Neutrophil (primary cell): ENCODE results near the gene PITPNB.

Experiments used
- H3K27ac ChIP-seq: fragments of 200-600 bp; sonication (generic); 2 replicates; pipeline ENCODE4 v1.5.1; 2016; ENCODE audit warnings: mild to moderate bottlenecking, moderate library complexity
- H3K27me3 ChIP-seq: fragments of 200-600 bp; sonication (generic); 2 replicates; pipeline ENCODE4 v1.6.0; 2016; ENCODE audit warnings: mild to moderate bottlenecking
- H3K36me3 ChIP-seq: fragments of 200-600 bp; sonication (generic); 2 replicates; pipeline ENCODE4 v1.5.1; 2017
- H3K4me1 ChIP-seq, 2 experiments: fragments of 200-600 bp in 1 of 2; sonication (generic) in 1 of 2; 1 replicate in 1 of 2; 2 replicates in 1 of 2; pipeline versions ENCODE4 v1.5.1 to v1.6.1; 2013 to 2016; ENCODE audit warnings: low read depth in 1 of 2, low read length in 1 of 2, mild to moderate bottlenecking in 1 of 2, moderate library complexity in 1 of 2; ENCODE audit not compliant: control insufficient read depth in 1 of 2, insufficient read depth in 1 of 2
- H3K4me3 ChIP-seq, 2 experiments: fragments of 200-600 bp in 1 of 2; sonication (generic) in 1 of 2; 1 replicate in 1 of 2; 2 replicates in 1 of 2; pipeline ENCODE4 v1.5.1; 2013 to 2016; ENCODE audit warnings: low read depth in 1 of 2, low read length in 1 of 2, mild to moderate bottlenecking in 1 of 2, moderate library complexity in 1 of 2
- H3K9me3 ChIP-seq: fragments of 200-600 bp; sonication (generic); 2 replicates; pipeline ENCODE4 v1.5.1; 2016
- TF ChIP-seq, protein P1 (sequence below): fragments of 200-600 bp; sonication (generic); IDR thresholded peaks from 2 replicates; pipeline ENCODE4 v1.5.1; 2016; ENCODE audit warnings: antibody characterized with exemption

PITPNB gene

DNA sequence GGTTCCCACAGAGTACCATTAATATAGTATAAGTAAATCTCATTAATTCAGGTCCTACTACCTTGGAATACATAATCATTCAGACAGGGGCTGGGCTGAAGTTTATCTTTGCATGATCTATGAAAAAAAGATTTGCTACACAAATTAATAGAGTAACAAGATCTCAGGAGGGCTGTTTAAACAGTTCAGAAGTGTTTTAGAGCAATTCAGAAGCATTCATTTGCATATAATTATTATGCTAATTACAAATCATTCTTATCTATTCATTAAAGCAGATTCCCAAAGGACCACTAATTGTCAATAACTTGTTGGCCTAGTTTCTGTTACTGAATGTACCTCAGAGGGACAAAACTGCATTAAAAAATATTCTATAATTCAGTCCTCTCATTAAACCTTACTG, 40.5 kb downstream of the PITPNB start:
- Histone ChIP-seq H3K9me3 (no peaks in the 10 kb centered on the region), H3K27ac (no peak overlapping the region), H3K27me3 (no peaks in the 10 kb centered on the region), H3K36me3 (peaks cover 17% of the 10 kb centered on the region), H3K4me1 (no peaks in the 10 kb centered on the region), H3K4me3 (no peak overlapping the region)
- TF ChIP-seq, protein P1, sequence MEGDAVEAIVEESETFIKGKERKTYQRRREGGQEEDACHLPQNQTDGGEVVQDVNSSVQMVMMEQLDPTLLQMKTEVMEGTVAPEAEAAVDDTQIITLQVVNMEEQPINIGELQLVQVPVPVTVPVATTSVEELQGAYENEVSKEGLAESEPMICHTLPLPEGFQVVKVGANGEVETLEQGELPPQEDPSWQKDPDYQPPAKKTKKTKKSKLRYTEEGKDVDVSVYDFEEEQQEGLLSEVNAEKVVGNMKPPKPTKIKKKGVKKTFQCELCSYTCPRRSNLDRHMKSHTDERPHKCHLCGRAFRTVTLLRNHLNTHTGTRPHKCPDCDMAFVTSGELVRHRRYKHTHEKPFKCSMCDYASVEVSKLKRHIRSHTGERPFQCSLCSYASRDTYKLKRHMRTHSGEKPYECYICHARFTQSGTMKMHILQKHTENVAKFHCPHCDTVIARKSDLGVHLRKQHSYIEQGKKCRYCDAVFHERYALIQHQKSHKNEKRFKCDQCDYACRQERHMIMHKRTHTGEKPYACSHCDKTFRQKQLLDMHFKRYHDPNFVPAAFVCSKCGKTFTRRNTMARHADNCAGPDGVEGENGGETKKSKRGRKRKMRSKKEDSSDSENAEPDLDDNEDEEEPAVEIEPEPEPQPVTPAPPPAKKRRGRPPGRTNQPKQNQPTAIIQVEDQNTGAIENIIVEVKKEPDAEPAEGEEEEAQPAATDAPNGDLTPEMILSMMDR = no peak

DNA sequence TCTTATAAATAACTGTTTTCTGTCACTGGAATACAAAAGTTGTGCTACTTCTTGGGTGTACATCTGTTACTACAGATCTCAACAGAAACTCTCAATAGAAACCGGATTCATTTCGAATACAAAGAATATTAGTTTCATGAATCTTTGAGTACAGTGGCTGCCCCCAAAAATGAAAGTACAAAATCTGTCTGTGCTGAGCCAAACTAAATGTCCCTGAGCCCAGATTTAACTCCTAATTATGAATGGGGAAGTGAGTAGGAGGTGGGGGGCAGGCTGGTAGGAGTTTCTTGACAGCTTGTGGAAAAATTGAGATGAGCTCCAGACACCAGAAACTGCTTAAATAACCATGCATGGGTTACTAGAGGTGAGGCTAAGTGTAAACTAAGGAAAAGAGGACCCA, 41.6 kb downstream of the PITPNB start:
- no peaks in the 10 kb centered on the region for H3K27me3 ChIP-seq
- H3K36me3 ChIP-seq = peaks cover 27% of the 10 kb centered on the region
- no peak overlapping the region for H3K27ac ChIP-seq
- TF ChIP-seq, protein P1 = no peak
- no peak overlapping the region for H3K4me3 ChIP-seq
- no peaks in the 10 kb centered on the region for H3K4me1 ChIP-seq
- no peaks in the 10 kb centered on the region for H3K9me3 ChIP-seq

DNA sequence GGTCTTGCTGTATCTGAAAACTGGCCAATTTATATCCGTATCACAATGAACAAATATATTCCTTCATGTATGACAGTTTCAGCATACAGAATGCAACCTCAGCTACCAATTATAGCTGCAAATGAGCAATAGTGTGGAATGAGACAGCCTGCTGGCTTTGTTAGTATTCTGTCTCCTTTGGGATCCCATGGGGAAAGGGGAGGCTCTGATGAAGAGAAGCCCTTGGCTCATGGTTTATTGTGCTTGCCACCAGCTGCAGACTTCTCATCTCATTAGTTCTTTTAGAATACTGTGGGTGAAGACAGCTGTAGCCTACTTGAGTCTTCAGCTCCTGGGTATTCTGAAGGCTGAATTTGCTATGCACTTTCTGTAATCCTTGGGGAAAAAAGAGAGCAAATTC, 42.4 kb downstream of the PITPNB start:
- Histone ChIP-seq H3K9me3 (no peaks in the 10 kb centered on the region), H3K4me1 (no peaks in the 10 kb centered on the region), H3K36me3 (peaks cover 34% of the 10 kb centered on the region), H3K4me3 (no peak overlapping the region), H3K27ac (no peak overlapping the region), H3K27me3 (no peaks in the 10 kb centered on the region)
- TF ChIP-seq, protein P1 = no peak

DNA sequence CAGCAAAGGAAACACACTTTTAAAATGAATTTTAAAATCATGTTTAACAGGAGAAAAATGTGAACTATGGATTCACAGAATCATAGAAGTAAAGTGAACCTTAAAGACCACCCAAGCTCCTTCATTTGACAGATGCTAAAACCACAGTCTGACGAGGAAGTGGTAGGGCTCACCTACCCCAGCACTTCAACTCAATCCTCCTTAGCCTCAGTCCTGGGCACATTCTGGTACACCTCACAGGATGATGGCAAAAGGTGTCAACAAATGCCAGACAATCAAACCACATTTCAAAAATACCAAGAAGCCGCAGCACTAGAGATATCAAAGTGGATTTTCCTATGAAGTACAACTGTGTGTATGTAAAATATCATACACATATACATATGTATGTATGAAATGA, 43.1 kb downstream of the PITPNB start:
- TF ChIP-seq, protein P1 = no peak
- peaks cover 39% of the 10 kb centered on the region for H3K36me3 ChIP-seq
- H3K9me3 ChIP-seq = no peaks in the 10 kb centered on the region
- H3K27ac ChIP-seq = no peak overlapping the region
- no peak overlapping the region for H3K4me3 ChIP-seq
- no peaks in the 10 kb centered on the region for H3K4me1 ChIP-seq
- no peaks in the 10 kb centered on the region for H3K27me3 ChIP-seq

DNA sequence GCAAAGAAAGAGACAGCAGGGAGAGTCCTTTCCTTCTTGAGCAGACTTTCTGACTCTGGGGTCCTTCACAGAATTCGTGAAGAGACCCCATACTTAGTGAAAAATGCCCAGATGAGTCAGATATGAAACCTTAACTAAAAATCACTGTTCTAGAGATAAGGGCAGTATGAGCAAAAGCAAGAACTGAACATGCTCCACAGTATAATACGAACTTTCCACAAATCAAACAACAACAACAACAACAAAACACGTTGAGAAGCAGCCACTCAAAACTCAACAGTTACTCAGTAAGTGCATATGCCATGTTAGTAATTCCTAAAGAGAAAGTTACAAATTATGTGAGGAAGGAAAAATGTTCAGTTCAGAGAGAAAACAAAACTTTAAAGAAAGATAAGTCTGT, 44.3 kb downstream of the PITPNB start:
- peaks cover 48% of the 10 kb centered on the region for H3K36me3 ChIP-seq
- H3K4me3 ChIP-seq = no peak overlapping the region
- H3K27ac ChIP-seq = no peak overlapping the region
- TF ChIP-seq, protein P1 = no peak
- H3K4me1 ChIP-seq = no peaks in the 10 kb centered on the region
- no peaks in the 10 kb centered on the region for H3K27me3 ChIP-seq
- H3K9me3 ChIP-seq = no peaks in the 10 kb centered on the region

DNA sequence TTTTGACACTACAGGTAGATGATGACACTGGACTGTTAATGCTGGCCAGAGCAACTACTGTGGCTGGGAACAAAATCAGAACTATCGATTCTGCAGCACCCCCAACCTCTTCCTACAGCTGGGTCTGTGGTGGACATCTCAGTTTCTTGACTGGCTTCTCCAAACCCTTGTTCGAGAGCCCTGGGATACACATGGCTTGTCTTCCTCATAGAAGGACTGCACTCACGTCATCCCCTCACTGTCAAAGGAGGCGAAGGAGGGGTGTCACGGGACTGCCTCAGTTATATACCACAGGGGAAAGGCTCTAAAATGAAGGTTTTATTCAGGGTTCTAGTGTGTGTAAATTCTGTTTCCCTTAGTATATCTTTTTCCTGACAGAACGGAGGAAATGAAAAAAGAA, 44.9 kb downstream of the PITPNB start:
- Histone ChIP-seq H3K4me3 (no peak overlapping the region), H3K4me1 (no peaks in the 10 kb centered on the region), H3K36me3 (peaks cover 48% of the 10 kb centered on the region)

More for the DNA sequence above, 44.9 kb downstream of the PITPNB start:
- Histone ChIP-seq H3K27ac (no peak overlapping the region), H3K9me3 (no peaks in the 10 kb centered on the region), H3K27me3 (no peaks in the 10 kb centered on the region)
- TF ChIP-seq, protein P1 = no peak
